Measurements from ENCODE around the gene ZBTB8A.

Gene ZBTB8A

DNA sequence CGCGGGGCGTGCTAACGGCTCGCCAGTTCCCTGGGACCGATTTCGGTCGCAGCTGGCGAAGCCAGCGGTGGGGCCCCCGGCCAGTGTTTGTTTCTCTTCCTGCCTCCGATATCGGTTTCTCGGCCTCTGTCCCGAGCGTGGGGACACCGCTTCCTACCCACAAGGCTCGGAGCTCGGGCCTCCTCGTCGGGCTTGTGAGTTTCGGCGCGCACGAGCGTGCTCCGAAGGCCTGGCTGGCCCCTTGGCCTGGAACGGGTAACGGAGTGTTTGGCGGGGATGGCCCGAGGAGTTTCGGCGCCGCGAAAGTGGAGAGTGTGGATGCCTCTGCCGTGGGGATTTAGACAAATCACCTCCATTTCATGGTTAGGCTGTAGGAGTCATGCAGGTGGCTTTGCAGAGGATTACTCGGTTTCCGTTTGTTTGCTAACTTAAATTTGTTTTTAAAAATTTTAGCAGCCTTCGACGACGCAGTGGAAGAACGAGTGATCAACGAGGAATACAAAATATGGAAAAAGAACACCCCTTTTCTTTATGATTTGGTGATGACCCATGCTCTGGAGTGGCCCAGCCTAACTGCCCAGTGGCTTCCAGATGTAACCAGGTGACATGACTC lies 112.3 kb downstream of the ZBTB8A start:
- H3K9me2 ChIP-seq (replicated peaks; ENCODE audit: insufficient read depth, low read length) = no peaks in the 10 kb centered on the region
- no peaks in the 10 kb centered on the region for H3K27me3 ChIP-seq (ENCODE audit: low read length)
- H3K4me3 ChIP-seq (ENCODE audit: insufficient read depth, low read length, poor library complexity, severe bottlenecking) = peak overlapping the region; percentile 73
- no peak overlapping the region for H2AFZ ChIP-seq (ENCODE audit: low read depth, low read length, severe bottlenecking)
- peak overlapping the region; percentile 84 for H3K27ac ChIP-seq (ENCODE audit: low read depth, low read length)
- peaks cover 85% of the 10 kb centered on the region for H3K79me2 ChIP-seq (ENCODE audit: insufficient read depth, low read length)
- peak overlapping the region; percentile 88 for H3K9ac ChIP-seq (ENCODE audit: low read length)
- peak overlapping the region; percentile 99 for H3K4me2 ChIP-seq (ENCODE audit: low read depth, low read length, poor library complexity, severe bottlenecking)
- H3K36me3 ChIP-seq (ENCODE audit: low read length) = peaks cover 38% of the 10 kb centered on the region
- H3F3A ChIP-seq (ENCODE audit: insufficient read depth) = peaks cover 30% of the 10 kb centered on the region
- H3K9me3 ChIP-seq (ENCODE audit: insufficient read depth, low read length) = no peaks in the 10 kb centered on the region
- peaks cover 11% of the 10 kb centered on the region for H4K20me1 ChIP-seq (ENCODE audit: low read depth, low read length)
- no peak for TF ChIP-seq EZH2phosphoT487 (conservative IDR thresholded peaks at IDR 0.05; ENCODE audit: low read length)
- TF ChIP-seq, protein P1, sequence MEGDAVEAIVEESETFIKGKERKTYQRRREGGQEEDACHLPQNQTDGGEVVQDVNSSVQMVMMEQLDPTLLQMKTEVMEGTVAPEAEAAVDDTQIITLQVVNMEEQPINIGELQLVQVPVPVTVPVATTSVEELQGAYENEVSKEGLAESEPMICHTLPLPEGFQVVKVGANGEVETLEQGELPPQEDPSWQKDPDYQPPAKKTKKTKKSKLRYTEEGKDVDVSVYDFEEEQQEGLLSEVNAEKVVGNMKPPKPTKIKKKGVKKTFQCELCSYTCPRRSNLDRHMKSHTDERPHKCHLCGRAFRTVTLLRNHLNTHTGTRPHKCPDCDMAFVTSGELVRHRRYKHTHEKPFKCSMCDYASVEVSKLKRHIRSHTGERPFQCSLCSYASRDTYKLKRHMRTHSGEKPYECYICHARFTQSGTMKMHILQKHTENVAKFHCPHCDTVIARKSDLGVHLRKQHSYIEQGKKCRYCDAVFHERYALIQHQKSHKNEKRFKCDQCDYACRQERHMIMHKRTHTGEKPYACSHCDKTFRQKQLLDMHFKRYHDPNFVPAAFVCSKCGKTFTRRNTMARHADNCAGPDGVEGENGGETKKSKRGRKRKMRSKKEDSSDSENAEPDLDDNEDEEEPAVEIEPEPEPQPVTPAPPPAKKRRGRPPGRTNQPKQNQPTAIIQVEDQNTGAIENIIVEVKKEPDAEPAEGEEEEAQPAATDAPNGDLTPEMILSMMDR (IDR thresholded peaks at IDR 0.05; ENCODE audit: insufficient read depth, low read length, poor library complexity, severe bottlenecking) = no peak

DNA sequence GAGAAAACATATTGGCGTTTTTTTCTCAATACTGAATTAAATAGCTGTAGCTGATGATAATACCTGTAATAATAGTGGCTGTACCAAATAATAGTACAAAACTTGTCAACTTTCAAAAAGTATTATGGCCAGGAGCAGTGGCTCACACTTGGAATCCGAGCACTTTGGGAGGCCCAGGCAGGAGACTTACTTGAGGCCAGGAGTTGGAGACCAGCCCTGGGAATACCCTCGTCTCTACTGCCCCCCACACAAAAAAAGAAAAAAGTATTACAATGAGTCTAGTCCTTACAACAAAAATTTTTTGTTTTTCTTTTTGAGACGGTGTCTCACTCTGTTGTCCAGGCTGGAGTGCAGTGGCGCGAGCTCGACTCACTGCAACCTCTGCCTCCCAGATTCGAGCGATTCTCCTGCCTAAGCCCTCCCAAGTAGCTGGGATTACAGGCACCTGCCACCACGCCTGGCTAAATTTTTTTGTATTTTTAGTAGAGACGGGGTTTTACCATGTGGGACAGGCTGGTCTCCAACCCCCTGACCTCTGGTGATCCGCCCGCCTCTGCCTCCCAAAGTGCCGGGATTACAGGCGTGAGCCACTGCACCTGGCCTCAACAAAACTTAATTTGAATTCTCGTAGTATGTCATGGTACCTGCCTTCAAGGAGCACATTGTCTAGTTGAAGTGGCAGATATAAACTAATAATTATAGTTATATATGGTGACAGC lies 113.2 kb downstream of the ZBTB8A start:
- H4K20me1 ChIP-seq (ENCODE audit: low read depth, low read length) = peaks cover 11% of the 10 kb centered on the region
- H3F3A ChIP-seq (ENCODE audit: insufficient read depth) = peaks cover 30% of the 10 kb centered on the region
- no peaks in the 10 kb centered on the region for H3K27me3 ChIP-seq (ENCODE audit: low read length)
- H3K27ac ChIP-seq (ENCODE audit: low read depth, low read length) = peak overlapping the region; percentile 84
- H3K79me2 ChIP-seq (ENCODE audit: insufficient read depth, low read length) = peaks cover 85% of the 10 kb centered on the region
- H3K36me3 ChIP-seq (ENCODE audit: low read length) = peaks cover 46% of the 10 kb centered on the region
- peak overlapping the region; percentile 88 for H3K9ac ChIP-seq (ENCODE audit: low read length)
- peak overlapping the region; percentile 73 for H3K4me3 ChIP-seq (ENCODE audit: insufficient read depth, low read length, poor library complexity, severe bottlenecking)
- no peaks in the 10 kb centered on the region for H3K9me2 ChIP-seq (replicated peaks; ENCODE audit: insufficient read depth, low read length)
- no peak for TF ChIP-seq EZH2phosphoT487 (conservative IDR thresholded peaks at IDR 0.05; ENCODE audit: low read length)
- TF ChIP-seq, protein P1 (IDR thresholded peaks at IDR 0.05; ENCODE audit: insufficient read depth, low read length, poor library complexity, severe bottlenecking) = no peak
- H3K9me3 ChIP-seq (ENCODE audit: insufficient read depth, low read length) = no peaks in the 10 kb centered on the region
- peak overlapping the region; percentile 99 for H3K4me2 ChIP-seq (ENCODE audit: low read depth, low read length, poor library complexity, severe bottlenecking)
- H2AFZ ChIP-seq (ENCODE audit: low read depth, low read length, severe bottlenecking) = no peak overlapping the region
